H1 (cell line): ENCODE results near the gene AOAH. TPM values are rescaled to one million over a fixed set of nuclear protein-coding genes. Genes with fewer than 3 reads are reported as not detected.

Experiments used
- SIRT6 ChIP-seq: IDR thresholded peaks from one replicate; pipeline ENCODE4 v1.7.1; 2012; ENCODE audit warnings: low read length, inconsistent platforms
- TBP ChIP-seq: IDR thresholded peaks from 2 replicates; pipeline ENCODE4 v1.6.1; 2011; ENCODE audit warnings: low read depth, low read length, improper control_type of control experiment
- YY1 ChIP-seq: IDR thresholded peaks from 2 replicates; pipeline ENCODE4 v1.6.1; 2011; ENCODE audit warnings: low read depth, mild to moderate bottlenecking, low read length
- polyA plus RNA-seq, 7 experiments: library from polyadenylated mRNA; depleted of rRNA in 3 of 7; stranded (reverse) in 5 of 7; unstranded in 2 of 7; fragments of >200 nt in 5 of 7; fragments of 200-250 nt in 2 of 7; gene quantifications; 1 replicate in 5 of 7; 2 replicates in 1 of 7; 4 replicates in 1 of 7; pipeline versions ENCODE4 v1.2.1 to v1.2.3, GENCODE V29; 2011 to 2013; ENCODE audit warnings: missing spikeins in 2 of 7, mixed read lengths in 2 of 7
- total RNA-seq: library from RNA; stranded (reverse); fragmentation: NEBNext Ultra II Directional; extraction: Animal tissue kit (Norgen Biotek cat#: 25700); gene quantifications from 2 replicates; pipeline ENCODE4 v1.2.1, GENCODE V29; 2021

AOAH gene
- total and polyA plus RNA-seq, 2 of the 8 experiments (the other 6 are each of a cell fraction or from before 2014, with no cell fraction given), result 0.08 TPM; not detected in 1

- TF ChIP-seq TBP (no peak), SIRT6 (no peak), YY1 (0 out of 2 replicates have a peak, but pooled peaks have one; percentile 33)
Measured at GRCh38 chr7:36473454-36474282, 250.6 kb downstream of the AOAH start (continued).
